HG03521 (cell line): ENCODE measurements around the gene RIN2.

Source experiments
- ATAC-seq: cut with Tn5 transposase; IDR thresholded peaks from one replicate; pipeline ENCODE4 v1.9.1; 2021; ENCODE audit warnings: mild to moderate bottlenecking, moderate library complexity; ENCODE audit not compliant: unreplicated experiment

The RIN2 gene

GRCh38 chr20:19764207-19764606 is 6.1 kb downstream of the RIN2 start:
- no peak for ATAC-seq

GRCh38 chr20:19765266-19765665 is 7.2 kb downstream of the RIN2 start:
- no peak for ATAC-seq

- ATAC-seq, result no peak
These were observed 7.9 kb downstream of the RIN2 start for GRCh38 chr20:19765913-19766312.

GRCh38 chr20:19767070-19767469 is 9.0 kb downstream of the RIN2 start:
- ATAC-seq, result no peak

GRCh38 chr20:19768325-19768842 is 10.3 kb downstream of the RIN2 start:
- no peak for ATAC-seq

GRCh38 chr20:19769507-19769906 is 11.4 kb downstream of the RIN2 start:
- no peak for ATAC-seq

- no peak for ATAC-seq
These were observed 12.3 kb downstream of the RIN2 start for GRCh38 chr20:19770375-19770774.

- ATAC-seq, result no peak
These were observed 13.0 kb downstream of the RIN2 start for GRCh38 chr20:19771031-19771430.

GRCh38 chr20:19773471-19773870 is 15.4 kb downstream of the RIN2 start:
- ATAC-seq, result no peak

GRCh38 chr20:19774135-19774933 is 16.3 kb downstream of the RIN2 start:
- no peak for ATAC-seq

- no peak for ATAC-seq
These were observed 17.5 kb downstream of the RIN2 start for GRCh38 chr20:19775353-19776253.

- ATAC-seq, result no peak
These were observed 19.3 kb downstream of the RIN2 start for GRCh38 chr20:19777315-19777714.

- ATAC-seq, result no peak
These were observed 19.9 kb downstream of the RIN2 start for GRCh38 chr20:19777981-19778380.

GRCh38 chr20:19778404-19778803 is 20.3 kb downstream of the RIN2 start:
- no peak for ATAC-seq

- ATAC-seq, result no peak
These were observed 21.6 kb downstream of the RIN2 start for GRCh38 chr20:19779634-19780033.

- ATAC-seq, result no peak
These were observed 22.2 kb downstream of the RIN2 start for GRCh38 chr20:19780261-19780660.

GRCh38 chr20:19781235-19781634 is 23.2 kb downstream of the RIN2 start:
- ATAC-seq, result no peak

GRCh38 chr20:19782669-19783068 is 24.6 kb downstream of the RIN2 start:
- no peak for ATAC-seq

- no peak for ATAC-seq
These were observed 25.9 kb downstream of the RIN2 start for GRCh38 chr20:19783966-19784401.

GRCh38 chr20:19784511-19785172 is 26.6 kb downstream of the RIN2 start:
- ATAC-seq, result no peak
